BE2C (cell line): Measurements from ENCODE around the gene TNFAIP2.
"Not testable (repeated sequence)": the region's sequence is repeated elsewhere in the genome, so short reads cannot be mapped to it uniquely, and the experiment has no call there.

Experiments used
- DNase-seq: peaks from one replicate; pipeline ENCODE4 v3.0.0-alpha.2; 2020
- H3K27me3 ChIP-seq: fragments of 250-450 bp; sonication (Bioruptor Pico); 2 replicates; pipeline ENCODE4 v1.5.1; 2020; ENCODE audit warnings: mild to moderate bottlenecking
- H3K36me3 ChIP-seq: fragments of 250-450 bp; sonication (Bioruptor Pico); 2 replicates; pipeline ENCODE4 v1.5.1; 2020; ENCODE audit warnings: mild to moderate bottlenecking
- H3K4me1 ChIP-seq: fragments of 250-450 bp; sonication (Bioruptor Pico); 2 replicates; pipeline ENCODE4 v1.5.1; 2020
- H3K4me3 ChIP-seq: 2 replicates; pipeline ENCODE4 v1.5.1; 2011; ENCODE audit warnings: low read depth, low read length
- H3K9me3 ChIP-seq: fragments of 250-450 bp; sonication (Bioruptor Pico); 2 replicates; pipeline ENCODE4 v1.5.1; 2020
- TF ChIP-seq, protein P1 (sequence below): IDR thresholded peaks from 2 replicates; pipeline ENCODE4 v1.5.1; 2012; ENCODE audit warnings: mild to moderate bottlenecking, low read depth, low read length

The TNFAIP2 gene

DNA sequence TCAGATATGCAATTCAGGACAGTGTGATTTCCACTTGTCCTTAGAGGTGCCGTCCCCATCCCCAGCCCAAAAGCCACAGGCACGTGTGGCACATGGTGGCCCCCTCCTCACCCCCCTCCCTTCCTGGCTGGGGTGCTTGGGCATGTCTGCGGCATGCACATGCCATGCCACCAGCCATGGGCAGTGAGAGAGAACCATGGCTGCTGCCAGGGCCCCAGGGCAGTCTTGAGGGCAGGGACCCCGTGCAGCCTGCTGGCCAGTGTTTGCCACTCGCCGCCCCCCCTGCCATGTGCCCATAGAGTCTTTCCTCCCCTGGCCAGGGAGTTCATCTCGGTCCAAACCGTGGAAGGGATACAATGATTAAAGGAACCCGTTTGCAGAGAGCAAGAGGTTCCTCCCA is 41.5 kb downstream of the TNFAIP2 start:
- Histone ChIP-seq H3K4me1 (no peaks in the 10 kb centered on the region), H3K9me3 (no peaks in the 10 kb centered on the region), H3K27me3 (no peaks in the 10 kb centered on the region), H3K4me3 (no peak overlapping the region), H3K36me3 (no peaks in the 10 kb centered on the region)
- DNase-seq: no peak
- TF ChIP-seq, protein P1, sequence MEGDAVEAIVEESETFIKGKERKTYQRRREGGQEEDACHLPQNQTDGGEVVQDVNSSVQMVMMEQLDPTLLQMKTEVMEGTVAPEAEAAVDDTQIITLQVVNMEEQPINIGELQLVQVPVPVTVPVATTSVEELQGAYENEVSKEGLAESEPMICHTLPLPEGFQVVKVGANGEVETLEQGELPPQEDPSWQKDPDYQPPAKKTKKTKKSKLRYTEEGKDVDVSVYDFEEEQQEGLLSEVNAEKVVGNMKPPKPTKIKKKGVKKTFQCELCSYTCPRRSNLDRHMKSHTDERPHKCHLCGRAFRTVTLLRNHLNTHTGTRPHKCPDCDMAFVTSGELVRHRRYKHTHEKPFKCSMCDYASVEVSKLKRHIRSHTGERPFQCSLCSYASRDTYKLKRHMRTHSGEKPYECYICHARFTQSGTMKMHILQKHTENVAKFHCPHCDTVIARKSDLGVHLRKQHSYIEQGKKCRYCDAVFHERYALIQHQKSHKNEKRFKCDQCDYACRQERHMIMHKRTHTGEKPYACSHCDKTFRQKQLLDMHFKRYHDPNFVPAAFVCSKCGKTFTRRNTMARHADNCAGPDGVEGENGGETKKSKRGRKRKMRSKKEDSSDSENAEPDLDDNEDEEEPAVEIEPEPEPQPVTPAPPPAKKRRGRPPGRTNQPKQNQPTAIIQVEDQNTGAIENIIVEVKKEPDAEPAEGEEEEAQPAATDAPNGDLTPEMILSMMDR: no peak

DNA sequence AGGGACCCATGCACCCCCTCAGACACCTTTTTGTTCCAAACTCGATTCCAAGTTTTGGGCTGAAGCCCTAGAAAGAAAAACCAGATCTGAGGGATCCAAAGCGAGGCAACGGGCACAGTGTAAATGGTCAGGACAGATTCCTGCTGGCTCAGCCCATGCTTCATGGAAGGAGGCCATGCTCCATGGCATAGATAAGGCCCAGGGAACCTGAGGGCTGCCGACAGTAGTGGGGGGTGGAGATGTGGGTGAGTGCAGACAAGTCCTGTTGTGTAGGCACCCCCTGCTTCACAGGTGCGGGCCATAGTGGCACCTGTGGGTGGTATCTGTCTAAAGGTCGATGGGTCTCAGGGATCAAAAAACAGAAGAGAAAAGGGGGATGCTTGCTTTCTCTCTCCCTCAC is 42.1 kb downstream of the TNFAIP2 start:
- TF ChIP-seq, protein P1: no peak
- H3K27me3 ChIP-seq: no peaks in the 10 kb centered on the region
- no peak overlapping the region for H3K4me3 ChIP-seq

DNA sequence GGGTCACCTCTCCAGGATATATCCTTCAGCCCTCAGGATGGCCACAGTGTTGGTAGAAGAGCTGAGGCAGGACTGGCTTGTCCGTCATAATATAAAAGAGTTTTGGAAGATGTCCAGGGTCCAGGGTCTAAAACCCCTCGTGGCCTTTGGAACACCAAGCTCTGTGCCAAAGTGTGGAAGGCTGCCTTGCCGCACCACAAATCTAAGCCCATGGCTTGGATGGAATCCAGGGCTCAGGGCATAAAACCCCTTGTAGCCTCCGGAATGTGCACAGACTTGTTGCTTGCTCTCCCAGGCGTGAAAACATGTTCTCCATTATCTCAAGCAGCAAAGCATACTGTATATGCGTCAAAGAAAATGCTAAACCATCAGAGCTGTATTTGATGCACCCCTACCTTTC is 46.7 kb downstream of the TNFAIP2 start:
- Histone ChIP-seq H3K9me3 (no peaks in the 10 kb centered on the region), H3K4me1 (no peaks in the 10 kb centered on the region), H3K36me3 (no peaks in the 10 kb centered on the region), H3K4me3 (no peak overlapping the region), H3K27me3 (no peaks in the 10 kb centered on the region)
- no peak for DNase-seq
- TF ChIP-seq, protein P1: no peak

More for the DNA sequence above, 42.1 kb downstream of the TNFAIP2 start:
- no peak for DNase-seq
- Histone ChIP-seq H3K4me1 (no peaks in the 10 kb centered on the region), H3K36me3 (no peaks in the 10 kb centered on the region), H3K9me3 (no peaks in the 10 kb centered on the region)

DNA sequence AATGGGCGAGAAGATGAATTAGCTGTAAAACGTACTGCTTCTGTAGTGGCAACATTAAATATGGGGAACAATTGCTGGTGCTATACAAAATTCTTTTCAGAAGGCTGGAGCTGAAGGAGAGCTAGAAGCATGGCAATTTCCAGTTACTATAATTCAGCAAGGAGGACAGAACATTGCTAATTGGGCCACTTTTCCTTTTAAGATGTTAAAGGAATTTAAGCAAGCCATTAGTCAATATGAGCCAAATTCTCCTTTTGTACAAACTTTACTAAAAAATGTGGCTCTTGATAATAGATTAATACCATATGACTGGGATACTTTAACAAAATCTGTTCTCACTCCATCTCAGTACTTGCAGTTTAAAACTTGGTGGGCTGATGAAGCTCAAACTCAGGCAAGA is 47.9 kb downstream of the TNFAIP2 start:
- not testable (repeated sequence) for H3K4me3 ChIP-seq, H3K36me3 ChIP-seq, H3K4me1 ChIP-seq, H3K9me3 ChIP-seq, H3K27me3 ChIP-seq, DNase-seq

DNA sequence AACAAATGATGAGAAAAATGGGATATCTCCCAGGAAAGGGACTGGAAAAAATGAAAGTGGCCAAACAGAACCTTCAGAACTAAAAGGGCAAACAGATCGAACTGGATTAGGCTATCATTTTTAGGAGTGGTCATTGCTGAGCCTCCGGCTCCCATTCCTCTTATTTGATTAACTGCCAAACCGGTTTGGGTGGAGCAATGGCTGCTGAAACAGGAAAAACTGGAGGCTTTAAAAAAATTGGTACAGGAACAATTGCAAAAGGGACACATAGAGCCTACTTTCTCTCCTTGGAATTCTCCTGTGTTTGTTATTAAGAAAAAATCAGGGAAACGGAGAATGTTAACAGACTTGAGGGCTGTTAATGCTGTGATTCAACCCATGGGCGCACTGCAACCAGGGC is 49.7 kb downstream of the TNFAIP2 start:
- no peaks in the 10 kb centered on the region for H3K4me1 ChIP-seq
- TF ChIP-seq, protein P1: no peak
- no peak overlapping the region for H3K4me3 ChIP-seq
- no peaks in the 10 kb centered on the region for H3K27me3 ChIP-seq
- no peak for DNase-seq
- H3K9me3 ChIP-seq: no peaks in the 10 kb centered on the region
- H3K36me3 ChIP-seq: no peaks in the 10 kb centered on the region

DNA sequence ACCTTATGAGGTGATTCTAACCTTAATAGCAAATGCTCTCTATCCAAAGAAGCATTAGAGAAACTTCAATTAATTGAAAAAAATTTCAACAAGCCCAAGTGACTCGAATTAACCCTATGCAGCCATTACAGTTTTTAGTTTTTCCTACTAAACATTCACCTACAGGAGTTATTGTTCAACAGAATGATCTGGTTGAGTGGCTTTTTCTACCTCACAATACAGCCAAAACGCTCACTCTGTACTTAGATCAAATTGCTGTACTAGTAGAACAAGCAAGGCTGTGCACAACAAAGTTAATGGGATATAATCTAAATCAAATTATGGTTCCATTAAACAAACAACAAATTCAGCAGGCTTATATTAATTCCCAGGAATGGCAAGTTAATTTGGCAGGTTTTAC is 50.6 kb downstream of the TNFAIP2 start:
- H3K36me3 ChIP-seq, DNase-seq, H3K27me3 ChIP-seq, H3K9me3 ChIP-seq, H3K4me3 ChIP-seq, H3K4me1 ChIP-seq: not testable (repeated sequence)

DNA sequence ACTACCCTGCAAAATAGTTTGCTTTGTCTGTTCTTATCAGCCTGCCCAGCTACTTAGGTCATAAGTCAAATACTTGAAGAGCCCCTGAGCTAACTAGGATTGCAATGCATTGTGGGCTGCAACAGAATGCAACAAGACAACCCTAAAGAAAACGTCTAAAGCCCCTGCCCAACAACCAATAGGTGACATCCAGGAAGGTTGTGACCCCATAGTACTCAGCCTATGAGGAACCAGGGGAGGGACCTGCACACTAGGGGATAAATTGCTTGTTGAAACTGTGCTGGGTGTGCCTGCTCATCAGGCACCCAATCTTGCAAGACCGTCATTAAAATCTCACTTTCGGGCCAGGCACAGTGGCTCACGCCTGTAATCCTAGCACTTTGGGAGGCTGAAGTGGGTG is 52.9 kb downstream of the TNFAIP2 start:
- H3K36me3 ChIP-seq, H3K9me3 ChIP-seq, H3K4me1 ChIP-seq, H3K27me3 ChIP-seq, DNase-seq, H3K4me3 ChIP-seq: not testable (repeated sequence)

DNA sequence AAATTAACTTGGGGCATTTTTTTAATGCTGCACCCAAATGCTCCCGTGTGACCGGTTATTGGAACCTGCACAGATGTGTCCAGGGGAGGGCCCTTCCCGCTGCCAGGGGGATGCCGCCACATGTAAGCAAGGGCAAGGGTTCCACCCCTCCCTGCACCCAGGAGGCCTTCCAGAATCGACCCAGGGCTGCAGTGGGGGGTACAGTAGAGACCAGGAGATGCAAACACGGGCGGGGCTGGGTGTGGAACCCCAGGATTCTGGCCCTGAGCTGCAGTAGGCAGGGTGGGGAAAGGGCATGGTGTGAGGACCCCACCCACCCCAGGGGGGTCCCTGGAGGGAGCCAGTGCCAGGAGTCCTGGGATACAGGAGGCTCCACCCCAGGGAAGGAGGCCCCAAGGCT is 54.1 kb downstream of the TNFAIP2 start:
- DNase-seq: no peak

More for the DNA sequence above, 54.1 kb downstream of the TNFAIP2 start:
- H3K27me3 ChIP-seq: no peaks in the 10 kb centered on the region
- H3K4me3 ChIP-seq: no peak overlapping the region
- H3K4me1 ChIP-seq: no peaks in the 10 kb centered on the region; the same call in 1 of the 2 replicates
- no peaks in the 10 kb centered on the region for H3K36me3 ChIP-seq
- H3K9me3 ChIP-seq: no peaks in the 10 kb centered on the region
- TF ChIP-seq, protein P1: no peak
